Activated T-helper 17 cell treated with anti-CD3 and anti-CD28 coated beads, Interleukin-2, amount 50 U/mL, for 72 hours (primary cell): ENCODE data around the gene DCAF6. TPM values are rescaled to one million over a fixed set of nuclear protein-coding genes. Genes with fewer than 3 reads are reported as not detected.
"Not testable (repeated sequence)": the region's sequence is repeated elsewhere in the genome, so short reads cannot be mapped to it uniquely, and the experiment has no call there.

Experiments
- ATAC-seq: fragments of 150-1000 bp; cut with Tn5 transposase; replicated peaks from 2 replicates; pipeline ENCODE4 v1.10.0; 2021; ENCODE audit warnings: mild to moderate bottlenecking, moderate library complexity
- H3K27ac Mint-ChIP-seq: one replicate; pipeline ENCODE4 v1.8.0; 2022; ENCODE audit warnings: mixed read lengths
- H3K27me3 Mint-ChIP-seq: one replicate; pipeline ENCODE4 v1.8.0; 2022; ENCODE audit warnings: mixed read lengths
- H3K36me3 Mint-ChIP-seq: one replicate; pipeline ENCODE4 v1.8.0; 2022; ENCODE audit warnings: low read depth, mild to moderate bottlenecking, mixed read lengths
- H3K4me1 Mint-ChIP-seq: one replicate; pipeline ENCODE4 v1.8.0; 2022; ENCODE audit warnings: mixed read lengths
- H3K4me3 Mint-ChIP-seq: one replicate; pipeline ENCODE4 v1.8.0; 2022; ENCODE audit warnings: mild to moderate bottlenecking, mixed read lengths
- H3K9me3 Mint-ChIP-seq: one replicate; pipeline ENCODE4 v1.8.0; 2022; ENCODE audit warnings: mixed read lengths
- total RNA-seq, 2 donors: library from RNA; stranded (reverse); gene quantifications; one replicate each; pipeline ENCODE4 v1.2.3, GENCODE V29; 2022

DCAF6 gene
- total RNA-seq, 2 donors from 2014 or later = 25.9 to 37.3 TPM

DNA sequence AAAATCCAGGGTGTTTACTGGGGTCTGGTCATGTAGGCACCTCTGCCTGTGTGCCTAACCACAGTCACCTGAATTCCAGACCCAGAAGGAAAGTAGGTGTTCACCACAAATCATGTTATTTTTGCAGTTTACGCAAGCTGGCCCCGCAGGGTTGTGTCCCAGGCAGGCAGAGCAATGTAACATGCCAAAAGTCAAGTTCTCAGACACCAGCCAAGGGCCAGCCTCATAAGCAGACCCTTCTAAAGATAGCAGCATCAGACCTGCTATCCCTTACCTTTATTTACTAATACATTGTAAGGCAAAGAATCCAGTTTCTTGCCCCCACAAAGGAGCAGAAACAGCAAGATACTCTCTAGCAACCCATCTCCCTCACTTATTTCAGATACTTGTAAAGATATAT, 117.2 kb downstream of the DCAF6 start:
- H3K27me3 Mint-ChIP-seq = no peaks in the 10 kb centered on the region
- H3K27ac Mint-ChIP-seq = no peak overlapping the region
- no peak overlapping the region for H3K4me3 Mint-ChIP-seq
- no peaks in the 10 kb centered on the region for H3K4me1 Mint-ChIP-seq
- H3K36me3 Mint-ChIP-seq = peaks cover 21% of the 10 kb centered on the region
- no peak for ATAC-seq
- no peaks in the 10 kb centered on the region for H3K9me3 Mint-ChIP-seq

DNA sequence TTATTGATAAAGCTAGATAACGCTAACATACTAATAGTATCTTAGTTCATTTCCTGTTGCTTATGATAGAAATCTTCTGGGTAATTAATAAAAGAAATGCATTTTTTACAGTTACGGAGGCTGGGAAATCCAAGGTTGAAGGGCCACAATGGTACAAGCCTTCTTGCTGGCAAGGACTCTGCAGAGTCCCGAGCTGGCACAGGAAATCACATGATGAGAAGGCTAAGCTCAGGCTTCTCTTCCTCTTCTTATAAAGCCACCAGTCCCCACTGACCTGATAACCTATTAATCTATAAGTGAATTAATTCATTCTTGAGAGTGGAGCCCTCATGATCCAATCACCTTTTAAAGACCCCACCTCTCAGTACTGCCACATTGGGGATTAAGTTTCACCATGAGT, 117.6 kb downstream of the DCAF6 start:
- H3K4me3 Mint-ChIP-seq = no peak overlapping the region
- H3K4me1 Mint-ChIP-seq = no peaks in the 10 kb centered on the region
- peaks cover 19% of the 10 kb centered on the region for H3K36me3 Mint-ChIP-seq
- no peaks in the 10 kb centered on the region for H3K9me3 Mint-ChIP-seq
- H3K27me3 Mint-ChIP-seq = no peaks in the 10 kb centered on the region
- no peak overlapping the region for H3K27ac Mint-ChIP-seq
- ATAC-seq = no peak

- H3K27ac Mint-ChIP-seq, H3K27me3 Mint-ChIP-seq, H3K4me1 Mint-ChIP-seq, ATAC-seq, H3K9me3 Mint-ChIP-seq, H3K4me3 Mint-ChIP-seq: not testable (repeated sequence)
- peaks cover 24% of the 10 kb centered on the region for H3K36me3 Mint-ChIP-seq
These were observed 119.7 kb downstream of the DCAF6 start for GRCh38 chr1:168056152-168056551.

GRCh38 chr1:168057355-168057754, 120.9 kb downstream of the DCAF6 start:
- no peak for ATAC-seq
- no peaks in the 10 kb centered on the region for H3K4me1 Mint-ChIP-seq
- H3K36me3 Mint-ChIP-seq = peaks cover 23% of the 10 kb centered on the region
- no peak overlapping the region for H3K4me3 Mint-ChIP-seq
- no peak overlapping the region for H3K27ac Mint-ChIP-seq
- no peaks in the 10 kb centered on the region for H3K27me3 Mint-ChIP-seq
- no peaks in the 10 kb centered on the region for H3K9me3 Mint-ChIP-seq

DNA sequence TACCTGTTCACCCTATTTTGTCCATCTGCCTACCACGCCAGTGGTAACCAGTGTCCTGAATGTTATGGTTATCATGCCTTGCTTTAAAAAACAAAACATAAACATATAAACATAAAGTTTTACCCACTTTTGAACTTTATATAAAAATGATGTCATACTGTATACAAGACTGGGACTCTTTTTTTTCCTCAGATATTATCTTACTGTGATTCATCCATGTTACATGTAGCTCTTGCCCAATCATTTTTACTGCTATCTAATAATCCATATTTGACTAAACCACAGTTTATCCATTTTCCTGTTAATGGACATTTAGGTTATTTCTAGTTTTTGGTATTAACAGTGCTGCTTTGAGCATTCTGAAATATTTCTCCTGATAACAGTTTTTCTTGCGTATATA, 121.4 kb downstream of the DCAF6 start:
- H3K9me3 Mint-ChIP-seq = no peaks in the 10 kb centered on the region
- H3K27ac Mint-ChIP-seq = no peak overlapping the region
- H3K4me1 Mint-ChIP-seq = no peaks in the 10 kb centered on the region
- no peak overlapping the region for H3K4me3 Mint-ChIP-seq
- no peak for ATAC-seq
- H3K36me3 Mint-ChIP-seq = peaks cover 23% of the 10 kb centered on the region
- H3K27me3 Mint-ChIP-seq = no peaks in the 10 kb centered on the region

- Mint-ChIP-seq H3K4me3 (no peak overlapping the region), H3K4me1 (no peaks in the 10 kb centered on the region), H3K36me3 (peaks cover 75% of the 10 kb centered on the region), H3K27me3 (no peaks in the 10 kb centered on the region), H3K27ac (no peak overlapping the region), H3K9me3 (no peaks in the 10 kb centered on the region)
- ATAC-seq = no peak
These were observed 127.7 kb downstream of the DCAF6 start for GRCh38 chr1:168064216-168064615.

DNA sequence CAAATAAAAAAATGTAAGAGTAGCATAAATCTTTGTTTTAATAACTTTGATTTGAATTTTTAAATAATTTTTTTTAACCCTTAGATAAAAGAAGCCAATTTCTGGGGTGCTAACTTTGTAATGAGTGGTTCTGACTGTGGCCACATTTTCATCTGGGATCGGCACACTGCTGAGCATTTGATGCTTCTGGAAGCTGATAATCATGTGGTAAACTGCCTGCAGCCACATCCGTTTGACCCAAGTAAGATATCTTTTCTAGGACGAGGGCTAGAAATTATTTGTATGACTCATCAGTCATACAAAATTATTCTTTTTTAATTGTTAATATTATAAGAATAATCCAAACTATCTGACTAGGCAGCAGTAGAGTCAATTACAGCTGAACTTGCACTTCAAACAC, 129.0 kb downstream of the DCAF6 start:
- Mint-ChIP-seq H3K9me3 (no peaks in the 10 kb centered on the region), H3K36me3 (peaks cover 73% of the 10 kb centered on the region), H3K4me1 (no peaks in the 10 kb centered on the region), H3K27me3 (no peaks in the 10 kb centered on the region), H3K4me3 (no peak overlapping the region), H3K27ac (no peak overlapping the region)
- no peak for ATAC-seq

DNA sequence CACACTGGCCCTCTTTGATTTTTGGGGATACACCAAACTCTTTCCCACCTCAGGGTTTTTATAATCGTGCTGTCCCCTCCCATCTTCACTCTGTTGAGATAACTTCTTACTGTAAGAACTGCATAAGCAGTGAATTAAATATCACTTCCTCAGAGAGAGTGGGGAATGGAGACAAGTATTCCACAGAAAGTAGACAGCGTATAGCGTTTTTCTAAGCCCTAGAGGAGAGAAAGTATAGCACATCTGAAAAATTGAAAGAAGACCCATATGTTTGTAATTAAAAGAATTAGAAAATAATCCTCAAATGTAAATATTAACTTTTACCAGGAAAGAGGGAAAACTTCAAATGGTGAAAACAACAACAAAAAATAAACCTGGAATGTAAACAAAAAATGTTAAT, 132.9 kb downstream of the DCAF6 start:
- Mint-ChIP-seq H3K4me1 (no peaks in the 10 kb centered on the region), H3K27me3 (no peaks in the 10 kb centered on the region), H3K9me3 (no peaks in the 10 kb centered on the region), H3K27ac (no peak overlapping the region), H3K4me3 (no peak overlapping the region), H3K36me3 (peaks cover 89% of the 10 kb centered on the region)
- no peak for ATAC-seq

DNA sequence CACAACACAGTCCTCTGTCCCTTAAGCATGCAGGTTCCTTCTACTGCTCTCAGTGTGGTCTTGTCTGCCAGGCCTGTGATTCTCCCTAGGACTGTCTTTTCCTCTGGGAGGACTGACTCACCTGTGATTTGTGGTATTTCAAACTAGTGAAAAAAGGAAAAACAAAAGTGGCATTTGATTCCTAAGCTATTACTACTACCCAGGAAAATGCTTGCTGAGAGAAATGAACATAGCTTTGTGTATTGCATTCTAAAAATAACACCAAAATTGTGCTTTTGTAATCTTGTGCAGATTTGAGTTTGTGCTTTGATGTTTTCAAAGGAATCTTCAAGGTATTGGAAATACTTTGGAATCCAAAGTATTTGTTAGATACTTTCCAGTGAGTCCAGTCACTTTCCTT, 143.3 kb downstream of the DCAF6 start:
- Mint-ChIP-seq H3K4me3 (no peak overlapping the region), H3K36me3 (peaks cover 22% of the 10 kb centered on the region), H3K27ac (peak overlapping the region; percentile 13), H3K9me3 (no peaks in the 10 kb centered on the region), H3K27me3 (no peaks in the 10 kb centered on the region), H3K4me1 (no peaks in the 10 kb centered on the region)
- ATAC-seq = no peak

DNA sequence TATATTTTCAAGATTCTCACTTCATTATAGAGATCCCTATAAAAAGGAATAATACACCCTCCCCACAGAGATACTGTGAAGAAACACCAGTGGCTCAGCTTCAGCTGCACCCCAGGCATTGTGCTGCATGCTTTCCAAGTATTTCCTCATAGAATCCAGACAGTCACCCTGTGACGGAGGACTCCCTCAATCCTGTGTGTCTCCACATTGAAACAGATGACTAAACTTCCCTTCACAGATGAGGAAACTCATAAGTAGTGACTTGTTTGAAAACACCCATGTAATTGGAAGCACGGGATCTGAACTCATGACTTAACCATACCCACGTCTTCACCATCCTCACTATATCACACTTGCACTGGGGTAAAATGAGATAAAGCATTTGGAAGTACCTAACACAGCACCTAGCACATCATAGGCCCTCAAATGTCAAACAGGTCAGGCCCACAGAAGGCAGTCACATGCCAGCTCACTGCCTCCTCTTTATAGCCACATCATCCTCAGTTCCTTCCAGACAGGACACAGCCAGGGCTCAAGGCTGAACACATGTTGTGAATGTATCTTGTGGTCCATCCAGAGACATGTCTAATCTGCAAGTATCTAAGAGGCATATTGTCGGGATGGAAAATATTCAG, 145.0 kb downstream of the DCAF6 start:
- Mint-ChIP-seq H3K36me3 (peaks cover 6% of the 10 kb centered on the region), H3K9me3 (no peaks in the 10 kb centered on the region), H3K4me1 (no peaks in the 10 kb centered on the region), H3K27me3 (no peaks in the 10 kb centered on the region), H3K27ac (peak overlapping the region; percentile 1), H3K4me3 (no peak overlapping the region)
- peak; percentile 31 for ATAC-seq

DNA sequence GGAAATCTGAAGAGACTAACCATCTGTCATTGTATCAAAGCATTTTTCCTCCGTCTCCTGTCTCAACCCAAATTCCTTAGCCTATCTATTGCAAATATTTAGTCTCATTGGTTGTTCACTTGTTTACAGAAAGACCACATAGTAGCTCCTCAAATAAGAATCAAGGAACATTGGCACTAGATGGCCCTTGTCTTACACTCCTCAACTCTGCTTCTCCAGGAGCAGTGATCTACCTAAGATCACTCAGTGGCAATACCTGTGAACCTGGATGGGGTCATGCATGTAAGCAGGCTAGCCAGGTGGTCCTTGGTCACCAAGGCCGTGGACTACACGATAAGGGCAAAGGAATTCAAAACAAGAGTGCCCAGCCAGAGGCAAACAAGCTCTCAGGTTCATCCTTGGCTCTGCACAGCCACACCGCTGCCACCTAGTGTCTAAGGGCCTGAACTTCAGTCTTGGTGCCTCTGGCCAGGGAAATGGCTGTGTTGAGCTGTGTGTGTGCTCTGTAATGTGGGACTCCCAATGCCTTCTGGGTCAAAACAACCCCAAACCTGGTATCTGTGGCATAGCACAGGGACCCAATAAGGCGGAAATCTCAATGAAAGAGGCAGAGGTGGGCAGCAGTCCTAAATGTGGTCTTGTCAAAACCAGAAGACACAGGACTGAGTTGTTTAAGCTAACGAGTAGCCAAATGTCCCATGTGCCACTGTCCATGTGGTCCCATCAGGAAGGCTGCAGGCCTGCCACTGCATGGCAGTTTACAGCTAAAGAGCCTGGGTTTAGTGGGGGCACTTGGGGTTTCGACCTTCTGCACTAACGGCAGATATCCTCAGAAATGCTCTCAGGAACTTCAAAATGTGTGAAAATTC, 145.8 kb downstream of the DCAF6 start:
- Mint-ChIP-seq H3K27ac (peak overlapping the region; percentile 1), H3K9me3 (no peaks in the 10 kb centered on the region), H3K4me1 (no peaks in the 10 kb centered on the region), H3K27me3 (no peaks in the 10 kb centered on the region), H3K4me3 (no peak overlapping the region), H3K36me3 (no peaks in the 10 kb centered on the region)
- ATAC-seq = peak; percentile 87

- H3K27me3 Mint-ChIP-seq = no peaks in the 10 kb centered on the region
- no peaks in the 10 kb centered on the region for H3K9me3 Mint-ChIP-seq
- no peak overlapping the region for H3K4me3 Mint-ChIP-seq
- no peak for ATAC-seq
- no peaks in the 10 kb centered on the region for H3K4me1 Mint-ChIP-seq
- H3K36me3 Mint-ChIP-seq = no peaks in the 10 kb centered on the region
- no peak overlapping the region for H3K27ac Mint-ChIP-seq
These were observed 147.2 kb downstream of the DCAF6 start for GRCh38 chr1:168083456-168084325.

DNA sequence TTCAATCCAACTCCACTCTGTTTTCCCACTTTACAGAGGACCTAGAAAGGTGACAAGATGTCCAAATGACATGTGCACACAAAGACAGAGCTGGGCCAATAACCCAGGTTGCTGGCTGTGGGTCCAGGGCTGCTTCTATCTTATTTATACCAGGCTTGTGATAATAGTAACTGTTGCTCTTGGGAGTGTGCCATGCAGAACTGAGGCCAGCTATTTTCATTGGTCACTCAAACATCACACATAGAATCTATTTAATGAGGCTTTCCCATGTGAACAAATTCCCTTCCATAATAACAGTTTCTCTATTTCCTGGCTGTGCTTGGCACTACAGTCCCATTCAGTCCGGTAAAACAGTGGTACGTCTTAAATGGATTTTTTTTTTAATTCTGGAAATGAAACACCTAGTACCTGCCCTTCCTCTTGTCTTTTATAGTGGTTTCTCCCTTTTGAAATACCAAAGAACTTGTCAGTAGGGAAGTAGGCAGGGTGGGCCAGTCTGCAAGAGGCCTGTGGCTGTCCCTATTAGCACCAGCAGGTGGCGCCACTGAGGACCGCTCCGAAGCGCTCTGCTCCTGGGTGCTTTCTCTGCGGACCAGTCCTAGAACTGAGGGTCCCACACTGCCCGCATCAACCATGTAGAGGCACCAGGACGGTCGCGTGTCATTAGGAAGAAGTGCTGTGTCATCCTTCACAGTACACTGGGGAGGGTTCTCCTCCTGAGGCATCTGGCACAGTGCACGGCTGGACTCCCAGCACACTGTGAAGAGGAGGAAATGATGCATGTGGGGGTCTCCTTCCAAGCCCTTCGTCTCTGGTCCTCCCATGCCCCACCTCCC, 148.1 kb downstream of the DCAF6 start:
- Mint-ChIP-seq H3K4me3 (no peak overlapping the region), H3K4me1 (no peaks in the 10 kb centered on the region), H3K36me3 (no peaks in the 10 kb centered on the region), H3K27me3 (no peaks in the 10 kb centered on the region), H3K27ac (no peak overlapping the region), H3K9me3 (no peaks in the 10 kb centered on the region)
- peak; percentile 59 for ATAC-seq

- Mint-ChIP-seq H3K36me3 (no peaks in the 10 kb centered on the region), H3K4me3 (no peak overlapping the region), H3K27ac (no peak overlapping the region), H3K27me3 (no peaks in the 10 kb centered on the region), H3K9me3 (no peaks in the 10 kb centered on the region), H3K4me1 (no peaks in the 10 kb centered on the region)
- no peak for ATAC-seq
These were observed 149.0 kb downstream of the DCAF6 start for GRCh38 chr1:168085401-168085872.
